Measurements from ENCODE around the gene GDI1.

DNA sequence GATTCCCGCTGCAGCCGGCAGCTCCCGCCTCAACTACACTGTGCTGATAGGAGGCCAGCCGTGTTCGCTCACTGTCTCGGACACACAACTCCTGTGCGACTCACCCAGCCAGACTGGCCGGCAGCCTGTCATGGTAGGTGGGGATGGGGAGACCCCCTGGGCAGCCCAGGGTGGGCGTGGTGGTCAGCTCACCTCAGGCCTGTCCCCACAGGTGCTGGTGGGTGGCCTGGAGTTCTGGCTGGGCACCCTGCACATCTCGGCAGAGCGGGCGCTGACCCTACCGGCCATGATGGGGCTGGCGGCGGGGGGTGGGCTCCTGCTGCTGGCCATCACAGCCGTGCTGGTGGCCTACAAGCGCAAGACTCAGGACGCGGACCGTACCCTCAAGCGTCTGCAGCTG is 30.6 kb downstream of the GDI1 start:
- TF ChIP-seq, protein P1, sequence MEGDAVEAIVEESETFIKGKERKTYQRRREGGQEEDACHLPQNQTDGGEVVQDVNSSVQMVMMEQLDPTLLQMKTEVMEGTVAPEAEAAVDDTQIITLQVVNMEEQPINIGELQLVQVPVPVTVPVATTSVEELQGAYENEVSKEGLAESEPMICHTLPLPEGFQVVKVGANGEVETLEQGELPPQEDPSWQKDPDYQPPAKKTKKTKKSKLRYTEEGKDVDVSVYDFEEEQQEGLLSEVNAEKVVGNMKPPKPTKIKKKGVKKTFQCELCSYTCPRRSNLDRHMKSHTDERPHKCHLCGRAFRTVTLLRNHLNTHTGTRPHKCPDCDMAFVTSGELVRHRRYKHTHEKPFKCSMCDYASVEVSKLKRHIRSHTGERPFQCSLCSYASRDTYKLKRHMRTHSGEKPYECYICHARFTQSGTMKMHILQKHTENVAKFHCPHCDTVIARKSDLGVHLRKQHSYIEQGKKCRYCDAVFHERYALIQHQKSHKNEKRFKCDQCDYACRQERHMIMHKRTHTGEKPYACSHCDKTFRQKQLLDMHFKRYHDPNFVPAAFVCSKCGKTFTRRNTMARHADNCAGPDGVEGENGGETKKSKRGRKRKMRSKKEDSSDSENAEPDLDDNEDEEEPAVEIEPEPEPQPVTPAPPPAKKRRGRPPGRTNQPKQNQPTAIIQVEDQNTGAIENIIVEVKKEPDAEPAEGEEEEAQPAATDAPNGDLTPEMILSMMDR (optimal IDR thresholded peaks at IDR 0.05 in 1 of 3, IDR thresholded peaks at IDR 0.05 in 1 of 3, conservative IDR thresholded peaks at IDR 0.05 in 1 of 3; ENCODE audit: extremely low read depth in 1 of 3, insufficient read depth in 2 of 3, low read length in 3 of 3) = no peak
- no peak for TF ChIP-seq EZH2 (IDR thresholded peaks at IDR 0.05; ENCODE audit: low read length)
